ENCODE data around the gene SIRT3. TPM values are rescaled to one million over a fixed set of nuclear protein-coding genes. Genes with fewer than 3 reads are reported as not detected.

The SIRT3 gene
- total and polyA plus RNA-seq, 2 donors (not counting 1 experiment from before 2014, with no cell fraction given), result 8.8 to 11.0 TPM

GRCh38 chr11:205221-206001, 30.7 kb downstream of the SIRT3 start:
- H3K4me2 ChIP-seq (ENCODE audit: extremely low read depth, insufficient read depth, low read length), result peak overlapping the region; percentile 81
- H2AFZ ChIP-seq (ENCODE audit: low read length), result no peak overlapping the region
- peak overlapping the region; percentile 64 to 96 (median 76) for H3K4me3 ChIP-seq (replicated peaks in 1 of 4; ENCODE audit: control extremely low read depth in 1 of 4, insufficient read depth in 1 of 4, low read depth in 3 of 4, low read length in 4 of 4)
- H3K4me1 ChIP-seq (ENCODE audit: control insufficient read depth, extremely low read depth, insufficient read depth, low read length), result peaks cover 16% of the 10 kb centered on the region
- no peaks in the 10 kb centered on the region for H3K27me3 ChIP-seq (ENCODE audit: control insufficient read depth, insufficient read depth, low read length)
- no peaks in the 10 kb centered on the region for H4K20me1 ChIP-seq (ENCODE audit: control insufficient read depth, extremely low read depth, insufficient read depth, low read length)
- H3K79me2 ChIP-seq (ENCODE audit: control insufficient read depth, insufficient read depth, low read length), result peaks cover 59% of the 10 kb centered on the region
- peak overlapping the region; percentile 22 for H3K9ac ChIP-seq (ENCODE audit: insufficient read depth, low read length)
- TF ChIP-seq, protein P1, sequence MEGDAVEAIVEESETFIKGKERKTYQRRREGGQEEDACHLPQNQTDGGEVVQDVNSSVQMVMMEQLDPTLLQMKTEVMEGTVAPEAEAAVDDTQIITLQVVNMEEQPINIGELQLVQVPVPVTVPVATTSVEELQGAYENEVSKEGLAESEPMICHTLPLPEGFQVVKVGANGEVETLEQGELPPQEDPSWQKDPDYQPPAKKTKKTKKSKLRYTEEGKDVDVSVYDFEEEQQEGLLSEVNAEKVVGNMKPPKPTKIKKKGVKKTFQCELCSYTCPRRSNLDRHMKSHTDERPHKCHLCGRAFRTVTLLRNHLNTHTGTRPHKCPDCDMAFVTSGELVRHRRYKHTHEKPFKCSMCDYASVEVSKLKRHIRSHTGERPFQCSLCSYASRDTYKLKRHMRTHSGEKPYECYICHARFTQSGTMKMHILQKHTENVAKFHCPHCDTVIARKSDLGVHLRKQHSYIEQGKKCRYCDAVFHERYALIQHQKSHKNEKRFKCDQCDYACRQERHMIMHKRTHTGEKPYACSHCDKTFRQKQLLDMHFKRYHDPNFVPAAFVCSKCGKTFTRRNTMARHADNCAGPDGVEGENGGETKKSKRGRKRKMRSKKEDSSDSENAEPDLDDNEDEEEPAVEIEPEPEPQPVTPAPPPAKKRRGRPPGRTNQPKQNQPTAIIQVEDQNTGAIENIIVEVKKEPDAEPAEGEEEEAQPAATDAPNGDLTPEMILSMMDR (conservative IDR thresholded peaks at IDR 0.05 in 1 of 2, IDR thresholded peaks at IDR 0.05 in 1 of 2; ENCODE audit: low read depth in 1 of 2, low read length in 2 of 2), result no peak
- TF ChIP-seq EZH2 (IDR thresholded peaks at IDR 0.05; ENCODE audit: low read length, missing control alignments), result no peak
- H3K27ac ChIP-seq (ENCODE audit: insufficient read depth, low read length), result no peak overlapping the region
- no peaks in the 10 kb centered on the region for H3K9me3 ChIP-seq (ENCODE audit: control insufficient read depth, insufficient read depth, low read depth, low read length)
- peaks cover 26% of the 10 kb centered on the region for H3K36me3 ChIP-seq (ENCODE audit: control insufficient read depth, insufficient read depth, low read length)
- DNase-seq (ENCODE audit: low read depth in 2 of 2), result no peak

DNA sequence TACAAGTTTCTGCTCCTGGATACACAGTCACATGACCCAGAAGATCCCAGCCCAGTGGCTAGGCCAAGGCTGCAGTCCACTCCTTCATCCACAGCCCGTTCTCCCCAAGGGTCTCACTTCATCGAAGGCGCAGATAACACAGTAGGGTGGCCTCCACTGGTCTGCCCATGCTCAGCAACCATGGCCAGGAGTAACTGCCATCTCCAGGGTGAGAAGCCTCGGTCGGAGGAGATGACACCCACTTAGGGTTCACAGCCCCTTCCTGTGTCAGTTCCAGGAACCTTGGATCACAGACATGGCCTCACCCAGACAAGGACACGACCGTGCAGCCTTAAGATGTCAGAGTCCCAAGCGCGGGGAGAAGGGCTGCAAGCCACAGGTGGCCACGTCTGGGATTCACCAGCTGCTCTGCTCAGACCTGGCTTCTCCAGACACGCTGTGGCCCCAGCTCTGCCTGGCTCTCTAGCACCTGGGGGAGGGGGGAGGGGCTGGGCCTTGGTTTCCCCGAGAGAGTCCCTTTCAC, 31.5 kb downstream of the SIRT3 start:
- Histone ChIP-seq H3K4me2 (ENCODE audit: extremely low read depth, insufficient read depth, low read length) (no peak overlapping the region), H4K20me1 (ENCODE audit: control insufficient read depth, extremely low read depth, insufficient read depth, low read length) (no peaks in the 10 kb centered on the region), H3K27ac (ENCODE audit: insufficient read depth, low read length) (no peak overlapping the region), H3K9ac (ENCODE audit: insufficient read depth, low read length) (no peak overlapping the region), H3K36me3 (ENCODE audit: control insufficient read depth, insufficient read depth, low read length) (peaks cover 20% of the 10 kb centered on the region), H3K79me2 (ENCODE audit: control insufficient read depth, insufficient read depth, low read length) (peaks cover 52% of the 10 kb centered on the region), H3K9me3 (ENCODE audit: control insufficient read depth, insufficient read depth, low read depth, low read length) (no peaks in the 10 kb centered on the region), H3K4me3 (replicated peaks in 1 of 4; ENCODE audit: control extremely low read depth in 1 of 4, insufficient read depth in 1 of 4, low read depth in 3 of 4, low read length in 4 of 4) (no peak overlapping the region), H3K27me3 (ENCODE audit: control insufficient read depth, insufficient read depth, low read length) (no peaks in the 10 kb centered on the region), H3K4me1 (ENCODE audit: control insufficient read depth, extremely low read depth, insufficient read depth, low read length) (peaks cover 9% of the 10 kb centered on the region), H2AFZ (ENCODE audit: low read length) (no peak overlapping the region)
- no peak for DNase-seq (ENCODE audit: low read depth in 2 of 2)
- no peak for TF ChIP-seq EZH2 (IDR thresholded peaks at IDR 0.05; ENCODE audit: low read length, missing control alignments)
- TF ChIP-seq, protein P1 (conservative IDR thresholded peaks at IDR 0.05 in 1 of 2, IDR thresholded peaks at IDR 0.05 in 1 of 2; ENCODE audit: low read depth in 1 of 2, low read length in 2 of 2), result no peak

- Histone ChIP-seq H3K27me3 (ENCODE audit: control insufficient read depth, insufficient read depth, low read length) (no peaks in the 10 kb centered on the region), H3K4me1 (ENCODE audit: control insufficient read depth, extremely low read depth, insufficient read depth, low read length) (peaks cover 6% of the 10 kb centered on the region), H3K36me3 (ENCODE audit: control insufficient read depth, insufficient read depth, low read length) (peaks cover 19% of the 10 kb centered on the region), H3K9ac (ENCODE audit: insufficient read depth, low read length) (no peak overlapping the region), H3K27ac (ENCODE audit: insufficient read depth, low read length) (no peak overlapping the region), H3K4me3 (replicated peaks in 1 of 4; ENCODE audit: control extremely low read depth in 1 of 4, insufficient read depth in 1 of 4, low read depth in 3 of 4, low read length in 4 of 4) (no peak overlapping the region), H2AFZ (ENCODE audit: low read length) (no peak overlapping the region), H3K79me2 (ENCODE audit: control insufficient read depth, insufficient read depth, low read length) (peaks cover 46% of the 10 kb centered on the region), H4K20me1 (ENCODE audit: control insufficient read depth, extremely low read depth, insufficient read depth, low read length) (no peaks in the 10 kb centered on the region), H3K9me3 (ENCODE audit: control insufficient read depth, insufficient read depth, low read depth, low read length) (no peaks in the 10 kb centered on the region), H3K4me2 (ENCODE audit: extremely low read depth, insufficient read depth, low read length) (no peak overlapping the region)
- TF ChIP-seq, protein P1 (conservative IDR thresholded peaks at IDR 0.05 in 1 of 2, IDR thresholded peaks at IDR 0.05 in 1 of 2; ENCODE audit: low read depth in 1 of 2, low read length in 2 of 2), result no peak
- no peak for TF ChIP-seq EZH2 (IDR thresholded peaks at IDR 0.05; ENCODE audit: low read length, missing control alignments)
- no peak for DNase-seq (ENCODE audit: low read depth in 2 of 2)
Measured at GRCh38 chr11:203945-204586, 32.1 kb downstream of the SIRT3 start.
